K562 (cell line): ENCODE measurements around the gene DNAL4. TPM values are rescaled to one million over a fixed set of nuclear protein-coding genes. Genes with fewer than 3 reads are reported as not detected.

Experiments used
- ATAC-seq: fragments of 200-7000 bp; cut with Tn5 transposase; 3 replicates; pipeline ENCODE4 v1.9.1; 2020; ENCODE audit warnings: moderate library complexity
- BruUV-seq: library from RNA; stranded (reverse); fragments of 400-500 nt; replicated peaks from 2 replicates; lab custom pipeline; 2021; lab: Mats Ljungman, UMichigan
- CTCF ChIA-PET: fragments of 300-600 bp; formaldehyde crosslinking; extraction: SDS; loops from one replicate; lab custom pipeline; 2021; ENCODE audit warnings: low intra/inter-chr PET ratio; lab: Yijun Ruan, JAX
- POLR2A ChIA-PET: fragments of 300-600, 350-650 bp; sonication (Branson Sonifier 250); formaldehyde crosslinking; extraction: SDS; loops from one replicate; lab custom pipeline; 2021; ENCODE audit warnings: antibody characterized with exemption, inconsistent platforms; lab: Yijun Ruan, JAX
- DNase-seq, 4 experiments: peaks; one replicate each; pipeline versions ENCODE4 v3.0.0 to v3.0.0-alpha.2; 2011 to 2018; ENCODE audit warnings: low spot score in 3 of 4, mixed read lengths in 3 of 4; ENCODE audit errors: extremely low read depth in 1 of 4
- FAIRE-seq: peaks from 2 replicates; lab custom pipeline; 2011; peaks lifted over from hg19 to GRCh38; lab: Jason Lieb, UNC
- H2AFZ ChIP-seq: 2 replicates; pipeline ENCODE4 v1.6.0; 2011; ENCODE audit warnings: low read depth, low read length, control low read depth, inconsistent platforms
- H3K27ac ChIP-seq: fragments of 200-600 bp; 3 replicates; pipeline ENCODE4 v1.8.0; 2011; ENCODE audit warnings: low read depth, mild to moderate bottlenecking, control low read depth, inconsistent platforms, low read length, moderate library complexity, mixed read lengths; ENCODE audit errors: extremely low read depth
- H3K27me3 ChIP-seq, 2 experiments: fragments of 300-600 bp in 1 of 2; 2 replicates in 1 of 2; 3 replicates in 1 of 2; pipeline versions ENCODE4 v1.6.0 to v1.8.0; 2011; ENCODE audit warnings: inconsistent platforms in 2 of 2, low read length in 2 of 2, mild to moderate bottlenecking in 1 of 2, mixed read lengths in 1 of 2, moderate library complexity in 1 of 2; ENCODE audit not compliant: control insufficient read depth in 2 of 2, insufficient read depth in 2 of 2
- H3K36me3 ChIP-seq: fragments of 300-600 bp; 3 replicates; pipeline ENCODE4 v1.8.0; 2011; ENCODE audit warnings: mild to moderate bottlenecking, low read length, inconsistent platforms; ENCODE audit not compliant: control insufficient read depth, insufficient read depth
- H3K4me1 ChIP-seq, 2 experiments: fragments of 200-600 bp in 1 of 2; replicated peaks in 1 of 2; 2 replicates in 1 of 2; 3 replicates in 1 of 2; pipeline versions ENCODE4 v1.5.1 to v1.8.0; 2011; ENCODE audit warnings: inconsistent platforms in 2 of 2, low read length in 2 of 2, mild to moderate bottlenecking in 1 of 2, mixed read lengths in 1 of 2, moderate library complexity in 1 of 2; ENCODE audit not compliant: control insufficient read depth in 2 of 2, insufficient read depth in 2 of 2
- H3K4me2 ChIP-seq: 2 replicates; pipeline ENCODE4 v1.6.1; 2011; ENCODE audit warnings: low read length, control low read depth, inconsistent platforms, mixed read lengths; ENCODE audit not compliant: insufficient read depth
- H3K4me3 ChIP-seq: fragments of 200-600 bp; sonication (generic), shearing (Covaris generic); 2 replicates; pipeline ENCODE4 v1.5.1; 2016; ENCODE audit warnings: control low read depth, inconsistent platforms
- H3K79me2 ChIP-seq: fragments of 200-600 bp; 3 replicates; pipeline ENCODE4 v1.8.0; 2011; ENCODE audit warnings: low read length, inconsistent platforms; ENCODE audit not compliant: control insufficient read depth, insufficient read depth
- H3K9ac ChIP-seq, 2 experiments: 2 replicates each; pipeline versions ENCODE4 v1.6.0 to v1.6.1; 2011; ENCODE audit warnings: low read depth in 2 of 2, low read length in 2 of 2, control low read depth in 1 of 2, inconsistent platforms in 1 of 2, mild to moderate bottlenecking in 1 of 2, mixed read lengths in 1 of 2; ENCODE audit not compliant: insufficient read depth in 1 of 2
- H3K9me1 ChIP-seq: one replicate; pipeline ENCODE4 v1.6.0; 2011; ENCODE audit warnings: inconsistent platforms, mild to moderate bottlenecking, low read length, moderate library complexity; ENCODE audit not compliant: control insufficient read depth, insufficient read depth
- H3K9me3 ChIP-seq: replicated peaks from 2 replicates; pipeline ENCODE4 v1.5.1; 2011; ENCODE audit warnings: low read depth, low read length, inconsistent platforms; ENCODE audit not compliant: control insufficient read depth, insufficient read depth
- H4K20me1 ChIP-seq: replicated peaks from 2 replicates; pipeline ENCODE4 v1.6.1; 2011; ENCODE audit warnings: low read length, inconsistent platforms, mixed read lengths; ENCODE audit not compliant: control insufficient read depth, insufficient read depth
- ILK ChIP-seq: fragments of 450-650 bp; IDR thresholded peaks from 2 replicates; pipeline ENCODE4 v1.6.1; 2016; ENCODE audit warnings: missing genetic modification characterization, low read depth, mild to moderate bottlenecking, missing compliant biosample characterization, moderate library complexity, borderline replicate concordance
- SREBF1 ChIP-seq: fragments of 150-350 bp; IDR thresholded peaks from 2 replicates; pipeline ENCODE4 v1.6.1; 2014; ENCODE audit warnings: antibody characterized with exemption, low read depth, low read length, borderline replicate concordance
- WGBS: fragments of 100-300 bp; shearing (Covaris generic); methylation state at CpG from one replicate; pipeline ENCODE4 v1.1.6; 2016; ENCODE audit warnings: low coverage, mixed read lengths; ENCODE audit not compliant: insufficient coverage; ENCODE audit errors: missing lambda C conversion rate; 5-methylcytosine and 5-hydroxymethylcytosine counted together
- in situ Hi-C: fragments of 300-500 bp; cut with MboI; formaldehyde crosslinking; loops from 4 replicates; pipeline ENCODE4 v1.15.0; 2018; ENCODE audit warnings: inconsistent platforms, mixed read lengths
- intact Hi-C: fragments of 100-400 bp; cut with micrococcal nuclease; formaldehyde crosslinking; loops from 2 replicates; pipeline ENCODE4 v1.14.2; 2022
- polyA plus RNA-seq, 8 experiments: library from polyadenylated mRNA; depleted of rRNA in 4 of 8; stranded (reverse) in 5 of 8; unstranded in 3 of 8; fragments of >200 nt; fragmentation: Nextera tagmentation in 2 of 8; fragmentation: Illumina TruSeq in 1 of 8; extraction: Ambion mirVana in 2 of 8; extraction: Trizol in 1 of 8; gene quantifications; 2 replicates each; pipeline versions ENCODE4 v1.2.1 to v1.2.3, GENCODE V29; 2011 to 2014; ENCODE audit warnings: inconsistent platforms in 1 of 8, missing spikeins in 1 of 8
- total RNA-seq, 7 experiments: library from RNA; depleted of rRNA in 6 of 7; stranded (reverse); fragments of >200 nt in 6 of 7; fragmentation: Illumina TruSeq in 2 of 7; extraction: Trizol in 2 of 7; gene quantifications; 2 replicates each; pipeline versions ENCODE4 v1.2.1 to v1.2.3, GENCODE V29; 2011 to 2021; ENCODE audit warnings: low replicate concordance in 1 of 7
- TF ChIP-seq, protein P1 (sequence below): fragments of 250-450 bp; sonication (Bioruptor Pico); IDR thresholded peaks from 2 replicates; pipeline ENCODE4 v1.5.0; 2021; ENCODE audit warnings: mild to moderate bottlenecking, borderline replicate concordance
- TF ChIP-seq, protein P2 (sequence below), 2 experiments: IDR thresholded peaks; 2 replicates each; pipeline ENCODE4 v1.6.1; 2011; ENCODE audit warnings: borderline replicate concordance in 1 of 2, control low read depth in 1 of 2, low read depth in 1 of 2, low read length in 1 of 2, mild to moderate bottlenecking in 1 of 2, mixed read lengths in 1 of 2, moderate library complexity in 1 of 2; ENCODE audit not compliant: insufficient read depth in 1 of 2, insufficient read length in 1 of 2, poor library complexity in 1 of 2, severe bottlenecking in 1 of 2; ENCODE audit errors: extremely low read depth in 1 of 2
- TF ChIP-seq, protein P3 (sequence below): fragments of 450-650 bp; IDR thresholded peaks from 2 replicates; pipeline ENCODE4 v1.6.1; 2017; ENCODE audit warnings: antibody characterized with exemption, mild to moderate bottlenecking
- TF ChIP-seq, protein P4 (sequence below): fragments of 450-650 bp; conservative IDR thresholded peaks from 2 replicates; pipeline ENCODE4 v1.6.1; 2016; ENCODE audit warnings: missing genetic modification characterization, low read depth, mild to moderate bottlenecking, missing compliant biosample characterization, moderate library complexity

DNAL4 gene
- total and polyA plus RNA-seq, 9 of the 15 experiments (the other 6 are each of a cell fraction or from before 2014, with no cell fraction given), result 0.20 to 9.4 (median 5.2) TPM

DNA sequence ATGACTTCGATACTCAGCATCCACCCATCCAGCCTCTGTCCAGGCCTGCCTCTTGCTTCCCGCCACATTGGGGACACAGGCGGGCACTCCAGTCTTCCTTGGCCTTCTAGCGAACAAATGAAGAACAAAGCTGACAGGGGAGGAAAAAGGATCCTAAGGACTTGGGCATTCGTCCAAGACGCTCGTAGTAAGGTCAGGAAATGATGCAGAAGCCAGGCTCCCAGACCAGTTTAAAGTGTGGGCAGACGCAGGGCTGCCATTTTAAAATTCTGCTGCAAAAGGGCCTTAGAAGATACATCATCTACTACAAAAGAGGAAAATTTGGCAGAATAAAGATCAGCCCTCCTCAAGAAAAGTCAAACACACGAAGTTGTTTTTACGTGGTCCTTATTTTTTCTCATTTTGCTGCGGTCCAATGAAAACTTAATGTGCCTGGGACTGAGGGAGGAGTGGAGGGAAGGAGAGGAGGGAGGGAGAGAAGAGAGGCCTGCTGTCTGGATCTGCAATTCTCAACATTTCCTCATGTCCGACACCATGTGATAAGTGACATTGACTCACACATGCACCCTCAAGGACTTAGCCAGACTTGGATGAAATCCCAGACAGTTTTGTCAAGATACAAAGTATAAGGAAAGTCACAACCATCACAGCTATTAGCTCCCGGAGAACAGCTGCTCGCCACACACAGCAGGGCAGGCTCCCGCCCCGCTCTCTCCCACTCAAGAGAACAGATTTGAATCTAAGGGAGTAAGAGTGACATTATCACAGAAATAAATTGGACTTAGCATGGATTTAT, 5.7 kb downstream of the DNAL4 start:
- Histone ChIP-seq H3K9ac (peak overlapping the region; percentile 34 to 52; a peak in 2 of 4 replicates), H3K27me3 (no peaks in the 10 kb centered on the region), H3K27ac (peak overlapping the region; percentile 28; the same call in 2 of the 3 replicates), H3K79me2 (peaks cover 5% of the 10 kb centered on the region), H3K9me3 (no peaks in the 10 kb centered on the region), H3K9me1 (no peaks in the 10 kb centered on the region), H3K4me2 (no peak overlapping the region), H3K4me3 (no peak overlapping the region), H3K4me1 (peaks cover 46 to 47% of the 10 kb centered on the region in 2 experiments), H3K36me3 (no peaks in the 10 kb centered on the region), H2AFZ (peak overlapping the region; percentile 77), H4K20me1 (no peaks in the 10 kb centered on the region)
- intact Hi-C loops, result no loop called here
- FAIRE-seq (peak; percentile 6), ATAC-seq (no peak), DNase-seq (peak in 1 of 4 experiments; percentile 56)
- ChIA-PET CTCF (no interaction called here), POLR2A (no interaction called here)
- in situ Hi-C loops, result no loop called here
- no TSS peak for BruUV-seq
- 41% methylated on average over 12 of the region's 16 CpGs for WGBS
- no peak for TF ChIP-seq SREBF1
- TF ChIP-seq, protein P1, sequence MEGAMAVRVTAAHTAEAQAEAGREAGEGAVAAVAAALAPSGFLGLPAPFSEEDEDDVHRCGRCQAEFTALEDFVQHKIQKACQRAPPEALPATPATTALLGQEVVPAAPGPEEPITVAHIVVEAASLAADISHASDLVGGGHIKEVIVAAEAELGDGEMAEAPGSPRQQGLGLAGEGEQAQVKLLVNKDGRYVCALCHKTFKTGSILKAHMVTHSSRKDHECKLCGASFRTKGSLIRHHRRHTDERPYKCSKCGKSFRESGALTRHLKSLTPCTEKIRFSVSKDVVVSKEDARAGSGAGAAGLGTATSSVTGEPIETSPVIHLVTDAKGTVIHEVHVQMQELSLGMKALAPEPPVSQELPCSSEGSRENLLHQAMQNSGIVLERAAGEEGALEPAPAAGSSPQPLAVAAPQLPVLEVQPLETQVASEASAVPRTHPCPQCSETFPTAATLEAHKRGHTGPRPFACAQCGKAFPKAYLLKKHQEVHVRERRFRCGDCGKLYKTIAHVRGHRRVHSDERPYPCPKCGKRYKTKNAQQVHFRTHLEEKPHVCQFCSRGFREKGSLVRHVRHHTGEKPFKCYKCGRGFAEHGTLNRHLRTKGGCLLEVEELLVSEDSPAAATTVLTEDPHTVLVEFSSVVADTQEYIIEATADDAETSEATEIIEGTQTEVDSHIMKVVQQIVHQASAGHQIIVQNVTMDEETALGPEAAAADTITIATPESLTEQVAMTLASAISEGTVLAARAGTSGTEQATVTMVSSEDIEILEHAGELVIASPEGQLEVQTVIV (CRISPR knock-in tag), result no peak
- TF ChIP-seq, protein P2, sequence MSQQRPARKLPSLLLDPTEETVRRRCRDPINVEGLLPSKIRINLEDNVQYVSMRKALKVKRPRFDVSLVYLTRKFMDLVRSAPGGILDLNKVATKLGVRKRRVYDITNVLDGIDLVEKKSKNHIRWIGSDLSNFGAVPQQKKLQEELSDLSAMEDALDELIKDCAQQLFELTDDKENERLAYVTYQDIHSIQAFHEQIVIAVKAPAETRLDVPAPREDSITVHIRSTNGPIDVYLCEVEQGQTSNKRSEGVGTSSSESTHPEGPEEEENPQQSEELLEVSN (IDR thresholded peaks at IDR 0.05; ENCODE audit: borderline replicate concordance in 1 of 2, extremely low read depth in 1 of 2, insufficient read depth in 1 of 2, insufficient read length in 1 of 2, low read depth in 1 of 2, low read length in 1 of 2, poor library complexity in 1 of 2, severe bottlenecking in 1 of 2), result peak; percentile 21 to 44
- TF ChIP-seq, protein P3, sequence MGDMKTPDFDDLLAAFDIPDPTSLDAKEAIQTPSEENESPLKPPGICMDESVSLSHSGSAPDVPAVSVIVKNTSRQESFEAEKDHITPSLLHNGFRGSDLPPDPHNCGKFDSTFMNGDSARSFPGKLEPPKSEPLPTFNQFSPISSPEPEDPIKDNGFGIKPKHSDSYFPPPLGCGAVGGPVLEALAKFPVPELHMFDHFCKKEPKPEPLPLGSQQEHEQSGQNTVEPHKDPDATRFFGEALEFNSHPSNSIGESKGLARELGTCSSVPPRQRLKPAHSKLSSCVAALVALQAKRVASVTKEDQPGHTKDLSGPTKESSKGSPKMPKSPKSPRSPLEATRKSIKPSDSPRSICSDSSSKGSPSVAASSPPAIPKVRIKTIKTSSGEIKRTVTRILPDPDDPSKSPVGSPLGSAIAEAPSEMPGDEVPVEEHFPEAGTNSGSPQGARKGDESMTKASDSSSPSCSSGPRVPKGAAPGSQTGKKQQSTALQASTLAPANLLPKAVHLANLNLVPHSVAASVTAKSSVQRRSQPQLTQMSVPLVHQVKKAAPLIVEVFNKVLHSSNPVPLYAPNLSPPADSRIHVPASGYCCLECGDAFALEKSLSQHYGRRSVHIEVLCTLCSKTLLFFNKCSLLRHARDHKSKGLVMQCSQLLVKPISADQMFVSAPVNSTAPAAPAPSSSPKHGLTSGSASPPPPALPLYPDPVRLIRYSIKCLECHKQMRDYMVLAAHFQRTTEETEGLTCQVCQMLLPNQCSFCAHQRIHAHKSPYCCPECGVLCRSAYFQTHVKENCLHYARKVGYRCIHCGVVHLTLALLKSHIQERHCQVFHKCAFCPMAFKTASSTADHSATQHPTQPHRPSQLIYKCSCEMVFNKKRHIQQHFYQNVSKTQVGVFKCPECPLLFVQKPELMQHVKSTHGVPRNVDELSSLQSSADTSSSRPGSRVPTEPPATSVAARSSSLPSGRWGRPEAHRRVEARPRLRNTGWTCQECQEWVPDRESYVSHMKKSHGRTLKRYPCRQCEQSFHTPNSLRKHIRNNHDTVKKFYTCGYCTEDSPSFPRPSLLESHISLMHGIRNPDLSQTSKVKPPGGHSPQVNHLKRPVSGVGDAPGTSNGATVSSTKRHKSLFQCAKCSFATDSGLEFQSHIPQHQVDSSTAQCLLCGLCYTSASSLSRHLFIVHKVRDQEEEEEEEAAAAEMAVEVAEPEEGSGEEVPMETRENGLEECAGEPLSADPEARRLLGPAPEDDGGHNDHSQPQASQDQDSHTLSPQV, result 0 out of 2 replicates have a peak, but pooled peaks have one; percentile 59
- TF ChIP-seq, protein P4, sequence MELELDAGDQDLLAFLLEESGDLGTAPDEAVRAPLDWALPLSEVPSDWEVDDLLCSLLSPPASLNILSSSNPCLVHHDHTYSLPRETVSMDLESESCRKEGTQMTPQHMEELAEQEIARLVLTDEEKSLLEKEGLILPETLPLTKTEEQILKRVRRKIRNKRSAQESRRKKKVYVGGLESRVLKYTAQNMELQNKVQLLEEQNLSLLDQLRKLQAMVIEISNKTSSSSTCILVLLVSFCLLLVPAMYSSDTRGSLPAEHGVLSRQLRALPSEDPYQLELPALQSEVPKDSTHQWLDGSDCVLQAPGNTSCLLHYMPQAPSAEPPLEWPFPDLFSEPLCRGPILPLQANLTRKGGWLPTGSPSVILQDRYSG (tag), result no peak
- TF ChIP-seq ILK (tag), result no peak
